Measurements from ENCODE around the gene PPP1R2B.

Gene PPP1R2B

DNA sequence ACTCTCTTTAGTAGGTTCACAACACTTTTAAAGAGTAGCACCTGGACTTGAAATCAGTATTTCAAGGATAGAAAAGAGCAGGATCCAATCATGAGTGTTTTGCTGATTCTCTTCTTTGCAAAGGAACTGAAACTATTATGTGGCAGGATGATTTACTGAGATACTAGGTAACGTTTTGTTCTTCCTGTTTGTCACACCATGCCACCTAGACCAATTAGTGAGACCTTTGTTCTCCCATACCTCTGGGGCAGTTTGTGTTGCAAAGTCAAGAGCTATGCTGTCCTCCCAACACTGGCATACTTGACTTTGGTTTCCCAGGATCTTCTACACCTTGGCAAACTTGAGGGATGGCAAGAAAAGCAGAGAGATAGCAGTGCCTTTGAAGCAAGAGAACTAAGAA, 43.4 kb downstream of the PPP1R2B start:
- H3K4me3 ChIP-seq (ENCODE audit: low read depth, low read length) = no peak overlapping the region
- TF ChIP-seq, protein P1, sequence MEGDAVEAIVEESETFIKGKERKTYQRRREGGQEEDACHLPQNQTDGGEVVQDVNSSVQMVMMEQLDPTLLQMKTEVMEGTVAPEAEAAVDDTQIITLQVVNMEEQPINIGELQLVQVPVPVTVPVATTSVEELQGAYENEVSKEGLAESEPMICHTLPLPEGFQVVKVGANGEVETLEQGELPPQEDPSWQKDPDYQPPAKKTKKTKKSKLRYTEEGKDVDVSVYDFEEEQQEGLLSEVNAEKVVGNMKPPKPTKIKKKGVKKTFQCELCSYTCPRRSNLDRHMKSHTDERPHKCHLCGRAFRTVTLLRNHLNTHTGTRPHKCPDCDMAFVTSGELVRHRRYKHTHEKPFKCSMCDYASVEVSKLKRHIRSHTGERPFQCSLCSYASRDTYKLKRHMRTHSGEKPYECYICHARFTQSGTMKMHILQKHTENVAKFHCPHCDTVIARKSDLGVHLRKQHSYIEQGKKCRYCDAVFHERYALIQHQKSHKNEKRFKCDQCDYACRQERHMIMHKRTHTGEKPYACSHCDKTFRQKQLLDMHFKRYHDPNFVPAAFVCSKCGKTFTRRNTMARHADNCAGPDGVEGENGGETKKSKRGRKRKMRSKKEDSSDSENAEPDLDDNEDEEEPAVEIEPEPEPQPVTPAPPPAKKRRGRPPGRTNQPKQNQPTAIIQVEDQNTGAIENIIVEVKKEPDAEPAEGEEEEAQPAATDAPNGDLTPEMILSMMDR (IDR thresholded peaks at IDR 0.05; ENCODE audit: borderline replicate concordance, insufficient read depth, low read depth, low read length) = no peak

DNA sequence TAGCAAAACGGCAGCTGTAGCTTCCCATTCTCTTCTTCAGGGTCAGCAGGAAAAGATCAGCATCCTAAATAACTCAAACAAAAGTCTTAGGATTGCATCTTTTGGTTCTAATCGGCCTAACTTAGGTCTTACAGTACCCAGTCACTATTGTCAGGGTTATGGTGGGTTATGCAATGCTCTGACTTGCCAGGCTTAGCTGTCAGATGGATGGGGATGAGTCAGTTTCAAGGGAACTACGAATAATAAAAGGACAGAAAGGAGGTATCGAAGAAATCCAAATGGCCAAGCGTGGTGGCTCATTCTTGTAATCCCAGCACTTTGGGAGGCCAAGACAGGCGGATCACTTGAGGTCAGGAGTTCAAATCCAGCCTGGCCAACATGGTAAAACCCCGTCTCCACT, 46.5 kb downstream of the PPP1R2B start:
- no peak overlapping the region for H3K4me3 ChIP-seq (ENCODE audit: low read depth, low read length)
- TF ChIP-seq, protein P1 (IDR thresholded peaks at IDR 0.05; ENCODE audit: borderline replicate concordance, insufficient read depth, low read depth, low read length) = no peak
